CD4-positive, alpha-beta T cell (primary cell): ENCODE results near the gene GMNC. TPM values are rescaled to one million over a fixed set of nuclear protein-coding genes. Genes with fewer than 3 reads are reported as not detected.
"Not testable (repeated sequence)": the region's sequence is repeated elsewhere in the genome, so short reads cannot be mapped to it uniquely, and the experiment has no call there.

ENCODE experiments used
- ATAC-seq: fragments of 200-7000 bp; cut with Tn5 transposase; one replicate; pipeline ENCODE4 v1.10.0; 2022; ENCODE audit warnings: mild to moderate bottlenecking; ENCODE audit not compliant: poor library complexity
- CTCF ChIA-PET: fragments of 350-600 bp; sonication (Branson Sonifier 250); formaldehyde crosslinking; loops from one replicate; lab custom pipeline; 2021; ENCODE audit warnings: antibody characterized with exemption, inconsistent platforms; lab: Charles Lee
- POLR2A ChIA-PET: fragments of 350-600 bp; sonication (Branson Sonifier 250); formaldehyde crosslinking; loops from one replicate; lab custom pipeline; 2021; ENCODE audit warnings: antibody characterized with exemption, inconsistent platforms; lab: Charles Lee
- DNase-seq, 14 experiments: peaks; one replicate each; pipeline ENCODE4 v3.0.0-alpha.2; 2013 to 2020; ENCODE audit warnings: mixed read lengths in 2 of 14
- H3K27ac ChIP-seq, 2 donors: one replicate each; pipeline versions ENCODE4 v1.5.1 to v1.7.0; 2013; ENCODE audit warnings: low read length in 2 of 2, low read depth in 1 of 2, mild to moderate bottlenecking in 1 of 2
- H3K27me3 ChIP-seq, 2 experiments: 1 replicate in 1 of 2; 2 replicates in 1 of 2; pipeline versions ENCODE4 v1.6.1 to v1.7.0; 2013; ENCODE audit warnings: low read length in 2 of 2, control low read depth in 1 of 2, mild to moderate bottlenecking in 1 of 2, moderate library complexity in 1 of 2; ENCODE audit not compliant: insufficient read depth in 2 of 2, control insufficient read depth in 1 of 2
- H3K36me3 ChIP-seq: one replicate; pipeline ENCODE4 v1.6.1; 2013; ENCODE audit warnings: low read length, control low read depth; ENCODE audit not compliant: insufficient read depth
- H3K4me1 ChIP-seq: one replicate; pipeline ENCODE4 v1.6.1; 2013; ENCODE audit warnings: low read length, control low read depth; ENCODE audit not compliant: insufficient read depth
- H3K4me3 ChIP-seq: one replicate; pipeline ENCODE4 v1.5.1; 2013; ENCODE audit warnings: mild to moderate bottlenecking, low read length, moderate library complexity
- H3K9me3 ChIP-seq, 2 experiments: 1 replicate in 1 of 2; 2 replicates in 1 of 2; pipeline versions ENCODE4 v1.6.1 to v1.7.0; 2013; ENCODE audit warnings: low read length in 2 of 2, mild to moderate bottlenecking in 2 of 2, control low read depth in 1 of 2, moderate library complexity in 1 of 2; ENCODE audit not compliant: control insufficient read depth in 1 of 2, insufficient read depth in 1 of 2
- H3K27ac Mint-ChIP-seq: one replicate; pipeline ENCODE4 v1.8.0; 2020; ENCODE audit warnings: mixed read lengths
- H3K27me3 Mint-ChIP-seq: one replicate; pipeline ENCODE4 v1.8.0; 2021; ENCODE audit warnings: mixed read lengths
- H3K36me3 Mint-ChIP-seq: one replicate; pipeline ENCODE4 v1.8.0; 2021; ENCODE audit warnings: low read depth, mixed read lengths
- H3K4me1 Mint-ChIP-seq: one replicate; pipeline ENCODE4 v1.8.0; 2021; ENCODE audit warnings: low read depth, mixed read lengths
- H3K4me3 Mint-ChIP-seq: one replicate; pipeline ENCODE4 v1.8.0; 2020; ENCODE audit warnings: mild to moderate bottlenecking, mixed read lengths
- H3K9me3 Mint-ChIP-seq: one replicate; pipeline ENCODE4 v1.8.0; 2020; ENCODE audit warnings: mixed read lengths
- intact Hi-C, 2 experiments: fragments of 100-400 bp; cut with DNase I in 1 of 2; cut with micrococcal nuclease in 1 of 2; formaldehyde crosslinking; loops; one replicate each; pipeline versions ENCODE4 v1.15.1 to v1.9.0; 2023 to 2025; cut with DNase I, micrococcal nuclease
- total RNA-seq, 174 experiments: library from RNA in 2 of 174; stranded (reverse) in 2 of 174; gene quantifications; one replicate each; pipeline ENCODE4 v1.2.3 and lab custom pipeline; 2021 to 2026
- TF ChIP-seq, protein P1 (sequence below): fragments of 200-600 bp; IDR thresholded peaks from one replicate; pipeline ENCODE4 v1.8.0; 2022; ENCODE audit warnings: antibody characterized with exemption, mild to moderate bottlenecking

The GMNC gene
- total RNA-seq, 2 experiments from 2014 or later, result not detected

DNA sequence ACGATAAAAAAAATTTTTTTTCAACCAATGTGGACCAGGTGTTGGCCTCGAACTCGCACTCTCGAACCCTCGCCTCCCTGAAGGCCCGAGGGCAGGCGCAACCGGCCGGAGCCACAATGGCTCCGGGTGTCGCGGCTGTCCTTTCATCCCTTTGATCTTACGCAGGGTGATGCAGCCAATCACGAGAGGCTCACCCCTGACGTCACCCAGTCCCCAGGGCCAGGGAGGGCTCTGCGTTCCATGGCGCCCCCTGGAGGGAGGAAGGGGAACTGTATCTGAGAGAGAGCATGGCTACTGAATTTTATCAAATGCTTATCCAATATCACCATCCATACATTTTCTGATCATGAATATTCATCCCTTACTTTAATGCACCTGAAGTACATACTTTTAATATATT is 15.4 kb upstream of the GMNC start:
- no peak for ATAC-seq

DNA sequence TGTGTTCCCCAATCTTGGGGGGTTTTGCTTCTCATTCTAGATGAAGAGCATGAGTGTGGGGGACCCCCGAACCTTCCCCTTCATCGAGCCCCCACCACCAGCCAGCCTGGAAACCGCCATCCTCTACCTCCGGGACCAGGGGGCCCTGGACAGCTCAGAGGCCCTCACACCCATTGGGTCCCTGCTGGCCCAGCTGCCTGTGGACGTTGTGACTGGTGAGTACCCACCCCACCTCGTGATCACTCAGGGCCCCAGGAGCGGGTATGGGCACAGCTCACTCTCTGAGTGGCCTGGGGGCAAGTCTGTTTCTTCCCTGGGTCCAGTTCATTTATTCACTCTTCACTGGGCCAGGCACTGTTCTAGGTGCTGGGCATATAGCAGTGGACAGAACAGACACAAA is 13.9 kb upstream of the GMNC start:
- H3K27ac Mint-ChIP-seq, H3K27me3 Mint-ChIP-seq, H3K4me1 ChIP-seq, DNase-seq, H3K27me3 ChIP-seq, H3K36me3 Mint-ChIP-seq, H3K4me3 Mint-ChIP-seq, intact Hi-C loops, ATAC-seq, CTCF ChIA-PET, H3K4me3 ChIP-seq, POLR2A ChIA-PET, H3K4me1 Mint-ChIP-seq, H3K27ac ChIP-seq, H3K36me3 ChIP-seq, H3K9me3 Mint-ChIP-seq: not testable (repeated sequence)
- peaks cover 0 to 11% of the 10 kb centered on the region in 2 experiments for H3K9me3 ChIP-seq

More for the DNA sequence above, 15.4 kb upstream of the GMNC start:
- Histone ChIP-seq H3K27ac (no peak overlapping the region), H3K36me3 (no peaks in the 10 kb centered on the region), H3K27me3 (no peaks in the 10 kb centered on the region), H3K9me3 (peaks cover 0 to 11% of the 10 kb centered on the region in 2 experiments), H3K4me3 (no peak overlapping the region), H3K4me1 (no peaks in the 10 kb centered on the region)
- no peak overlapping the region for H3K27ac Mint-ChIP-seq
- H3K4me1 Mint-ChIP-seq, result no peaks in the 10 kb centered on the region
- no peak overlapping the region for H3K4me3 Mint-ChIP-seq
- ChIA-PET POLR2A (no interaction called here), CTCF (no interaction called here)
- intact Hi-C loops, result no loop called here
- TF ChIP-seq, protein P1, sequence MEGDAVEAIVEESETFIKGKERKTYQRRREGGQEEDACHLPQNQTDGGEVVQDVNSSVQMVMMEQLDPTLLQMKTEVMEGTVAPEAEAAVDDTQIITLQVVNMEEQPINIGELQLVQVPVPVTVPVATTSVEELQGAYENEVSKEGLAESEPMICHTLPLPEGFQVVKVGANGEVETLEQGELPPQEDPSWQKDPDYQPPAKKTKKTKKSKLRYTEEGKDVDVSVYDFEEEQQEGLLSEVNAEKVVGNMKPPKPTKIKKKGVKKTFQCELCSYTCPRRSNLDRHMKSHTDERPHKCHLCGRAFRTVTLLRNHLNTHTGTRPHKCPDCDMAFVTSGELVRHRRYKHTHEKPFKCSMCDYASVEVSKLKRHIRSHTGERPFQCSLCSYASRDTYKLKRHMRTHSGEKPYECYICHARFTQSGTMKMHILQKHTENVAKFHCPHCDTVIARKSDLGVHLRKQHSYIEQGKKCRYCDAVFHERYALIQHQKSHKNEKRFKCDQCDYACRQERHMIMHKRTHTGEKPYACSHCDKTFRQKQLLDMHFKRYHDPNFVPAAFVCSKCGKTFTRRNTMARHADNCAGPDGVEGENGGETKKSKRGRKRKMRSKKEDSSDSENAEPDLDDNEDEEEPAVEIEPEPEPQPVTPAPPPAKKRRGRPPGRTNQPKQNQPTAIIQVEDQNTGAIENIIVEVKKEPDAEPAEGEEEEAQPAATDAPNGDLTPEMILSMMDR, result no peak
- no peaks in the 10 kb centered on the region for H3K36me3 Mint-ChIP-seq
- peak in 1 of 14 experiments; percentile 9 for DNase-seq
- H3K27me3 Mint-ChIP-seq, result peaks cover 10% of the 10 kb centered on the region
- H3K9me3 Mint-ChIP-seq, result no peaks in the 10 kb centered on the region

DNA sequence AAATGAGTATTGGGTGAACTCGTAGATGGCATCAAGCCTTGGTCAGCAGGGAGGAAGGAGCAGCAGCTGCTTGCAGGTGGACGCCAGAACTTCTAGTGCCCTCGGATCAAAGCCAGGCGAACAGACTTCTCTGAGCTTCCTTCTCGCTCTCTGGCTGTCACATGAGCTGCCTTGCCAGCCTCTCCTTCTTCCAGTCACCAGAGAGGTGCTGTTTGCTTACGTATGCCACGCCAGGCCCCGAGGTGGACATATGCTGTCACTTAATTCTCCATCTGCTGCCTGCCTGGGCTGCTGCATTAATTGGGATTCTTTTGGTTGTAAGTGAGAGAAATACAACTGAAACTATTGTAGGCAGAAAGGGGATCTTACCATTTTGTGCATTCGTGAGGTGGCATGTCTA is 12.6 kb upstream of the GMNC start:
- intact Hi-C loops, H3K36me3 Mint-ChIP-seq, ATAC-seq, H3K27ac Mint-ChIP-seq, H3K36me3 ChIP-seq, H3K27ac ChIP-seq, H3K4me1 ChIP-seq, DNase-seq, H3K4me3 ChIP-seq, CTCF ChIA-PET, H3K27me3 ChIP-seq, H3K4me1 Mint-ChIP-seq, H3K9me3 Mint-ChIP-seq, POLR2A ChIA-PET, H3K4me3 Mint-ChIP-seq: not testable (repeated sequence)
- H3K27me3 Mint-ChIP-seq, result peaks cover 11% of the 10 kb centered on the region
- H3K9me3 ChIP-seq, result peaks cover 0 to 11% of the 10 kb centered on the region in 2 experiments

DNA sequence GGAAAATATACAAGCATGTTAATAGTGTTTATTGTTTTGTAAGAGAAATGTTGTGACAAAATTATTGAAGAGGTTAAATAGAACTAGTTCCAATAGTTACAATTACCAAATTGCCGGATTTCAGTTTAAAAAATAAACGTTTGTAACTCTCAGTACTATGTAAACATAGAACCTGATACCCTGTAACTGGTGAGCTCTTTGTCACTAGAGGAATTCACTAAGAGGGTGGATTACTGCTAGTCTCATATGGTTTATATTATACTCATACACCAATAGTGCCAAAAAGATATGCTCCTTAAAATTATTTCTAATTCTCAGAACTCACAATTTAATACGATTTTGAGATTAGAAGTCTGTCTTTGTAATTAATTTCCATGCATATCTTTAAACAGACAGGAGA is 7.6 kb upstream of the GMNC start:
- Histone ChIP-seq H3K27me3 (no peaks in the 10 kb centered on the region), H3K36me3 (no peaks in the 10 kb centered on the region), H3K27ac (no peak overlapping the region), H3K9me3 (no peaks in the 10 kb centered on the region), H3K4me1 (no peaks in the 10 kb centered on the region), H3K4me3 (no peak overlapping the region)
- POLR2A ChIA-PET, result no interaction called here
- CTCF ChIA-PET, result no interaction called here
- TF ChIP-seq, protein P1, result no peak
- no peak overlapping the region for H3K27ac Mint-ChIP-seq
- no peaks in the 10 kb centered on the region for H3K4me1 Mint-ChIP-seq
- no peak overlapping the region for H3K4me3 Mint-ChIP-seq
- H3K27me3 Mint-ChIP-seq, result peaks cover 41% of the 10 kb centered on the region
- H3K9me3 Mint-ChIP-seq, result no peaks in the 10 kb centered on the region
- DNase-seq (no peak), ATAC-seq (no peak)
- no peaks in the 10 kb centered on the region for H3K36me3 Mint-ChIP-seq
- intact Hi-C loops, result no loop called here
